VCaP (cell line): ENCODE results near the gene NUAK1.
A peak's percentile ranks its signal among the peaks of the same experiment; 100 is the strongest.

Experiments used
- H3K27ac ChIP-seq: fragments of 450-650 bp; 2 replicates; pipeline ENCODE4 v1.5.1; 2017
- TF ChIP-seq, protein P1 (sequence below): fragments of 450-650 bp; conservative IDR thresholded peaks from 2 replicates; pipeline ENCODE4 v1.5.1; 2017; ENCODE audit warnings: mild to moderate bottlenecking, moderate library complexity

Gene NUAK1

DNA sequence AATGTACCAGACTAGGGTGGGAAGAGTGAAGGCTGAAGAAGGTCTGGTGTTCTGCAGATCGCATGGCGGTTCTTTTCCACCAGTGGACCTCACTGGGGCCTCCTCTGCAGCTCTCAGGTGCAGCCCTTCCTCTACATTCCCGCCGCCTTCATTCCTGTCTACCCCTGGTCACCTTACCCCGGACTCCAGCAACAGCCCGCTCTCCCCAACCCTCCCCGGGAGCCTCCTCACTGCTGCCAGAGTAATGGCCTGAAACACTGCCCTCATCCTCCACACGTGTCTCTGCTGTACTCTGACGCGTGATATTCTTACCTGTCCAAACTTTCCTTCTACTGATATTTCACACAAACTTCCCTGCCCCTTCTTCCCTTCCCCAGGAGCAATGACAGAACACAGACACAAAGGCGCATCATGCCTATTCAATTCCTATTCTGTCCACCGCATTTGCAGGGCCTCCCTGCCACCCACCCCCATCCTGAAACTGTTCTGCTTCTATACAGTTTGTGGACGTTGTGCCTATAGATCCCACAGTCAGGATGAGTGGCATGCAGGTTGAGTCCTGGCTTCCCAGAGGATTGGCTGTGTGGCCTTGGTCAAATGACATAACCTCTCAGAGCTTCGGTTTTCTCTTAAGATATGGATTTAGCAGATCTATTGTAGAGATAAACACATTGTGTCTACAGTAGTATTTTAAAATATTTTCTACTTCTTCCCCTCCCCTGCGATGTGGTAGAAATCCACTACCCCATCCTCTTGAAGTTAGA is 1.7 kb upstream of the NUAK1 start:
- TF ChIP-seq, protein P1, sequence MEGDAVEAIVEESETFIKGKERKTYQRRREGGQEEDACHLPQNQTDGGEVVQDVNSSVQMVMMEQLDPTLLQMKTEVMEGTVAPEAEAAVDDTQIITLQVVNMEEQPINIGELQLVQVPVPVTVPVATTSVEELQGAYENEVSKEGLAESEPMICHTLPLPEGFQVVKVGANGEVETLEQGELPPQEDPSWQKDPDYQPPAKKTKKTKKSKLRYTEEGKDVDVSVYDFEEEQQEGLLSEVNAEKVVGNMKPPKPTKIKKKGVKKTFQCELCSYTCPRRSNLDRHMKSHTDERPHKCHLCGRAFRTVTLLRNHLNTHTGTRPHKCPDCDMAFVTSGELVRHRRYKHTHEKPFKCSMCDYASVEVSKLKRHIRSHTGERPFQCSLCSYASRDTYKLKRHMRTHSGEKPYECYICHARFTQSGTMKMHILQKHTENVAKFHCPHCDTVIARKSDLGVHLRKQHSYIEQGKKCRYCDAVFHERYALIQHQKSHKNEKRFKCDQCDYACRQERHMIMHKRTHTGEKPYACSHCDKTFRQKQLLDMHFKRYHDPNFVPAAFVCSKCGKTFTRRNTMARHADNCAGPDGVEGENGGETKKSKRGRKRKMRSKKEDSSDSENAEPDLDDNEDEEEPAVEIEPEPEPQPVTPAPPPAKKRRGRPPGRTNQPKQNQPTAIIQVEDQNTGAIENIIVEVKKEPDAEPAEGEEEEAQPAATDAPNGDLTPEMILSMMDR = no peak
- H3K27ac ChIP-seq = no peak overlapping the region

DNA sequence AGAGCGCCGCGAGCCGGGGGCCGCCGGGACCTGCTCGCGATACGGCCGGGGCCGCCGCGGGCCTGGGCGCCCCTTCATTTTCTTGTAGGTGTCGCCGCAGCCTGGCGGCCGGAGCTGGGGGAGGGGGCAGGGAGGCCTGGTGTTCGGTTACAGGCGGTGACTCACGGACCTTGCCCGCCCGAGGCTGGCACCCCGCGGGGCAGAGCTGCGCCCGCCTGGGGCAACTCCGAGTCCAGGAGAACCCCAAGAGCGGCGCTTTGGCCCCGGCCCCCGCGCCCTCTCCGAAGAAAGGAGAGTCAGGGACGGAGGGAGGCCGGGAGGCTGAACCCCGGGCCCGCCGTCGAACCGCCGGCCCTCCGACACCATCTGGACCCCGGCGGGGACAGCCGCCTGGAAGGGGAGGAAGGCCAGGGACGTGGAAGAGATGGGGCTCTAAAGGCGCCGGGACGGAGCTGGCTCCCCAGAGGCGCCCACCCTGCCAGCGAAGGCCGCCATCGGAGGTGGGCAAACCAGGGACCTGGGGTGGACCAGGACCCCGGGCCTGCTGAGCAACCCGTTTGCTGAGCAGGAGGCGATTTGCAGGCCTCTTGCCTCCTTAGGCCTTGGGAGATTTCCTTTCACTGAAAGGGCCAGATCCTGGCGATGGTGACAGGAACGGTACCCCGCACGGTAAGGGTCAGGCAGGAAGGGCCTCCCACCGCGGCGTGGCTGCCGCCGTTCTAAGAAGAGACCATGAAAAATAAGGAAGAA is 843 bp upstream of the NUAK1 start:
- TF ChIP-seq, protein P1 = no peak
- H3K27ac ChIP-seq = peak overlapping the region; percentile 48; the same call in 1 of the 2 replicates

- peak overlapping the region; percentile 48; the same call in 1 of the 2 replicates for H3K27ac ChIP-seq
- TF ChIP-seq, protein P1 = no peak
Measured at GRCh38 chr12:106138357-106138632, 459 bp downstream of the NUAK1 start.

DNA sequence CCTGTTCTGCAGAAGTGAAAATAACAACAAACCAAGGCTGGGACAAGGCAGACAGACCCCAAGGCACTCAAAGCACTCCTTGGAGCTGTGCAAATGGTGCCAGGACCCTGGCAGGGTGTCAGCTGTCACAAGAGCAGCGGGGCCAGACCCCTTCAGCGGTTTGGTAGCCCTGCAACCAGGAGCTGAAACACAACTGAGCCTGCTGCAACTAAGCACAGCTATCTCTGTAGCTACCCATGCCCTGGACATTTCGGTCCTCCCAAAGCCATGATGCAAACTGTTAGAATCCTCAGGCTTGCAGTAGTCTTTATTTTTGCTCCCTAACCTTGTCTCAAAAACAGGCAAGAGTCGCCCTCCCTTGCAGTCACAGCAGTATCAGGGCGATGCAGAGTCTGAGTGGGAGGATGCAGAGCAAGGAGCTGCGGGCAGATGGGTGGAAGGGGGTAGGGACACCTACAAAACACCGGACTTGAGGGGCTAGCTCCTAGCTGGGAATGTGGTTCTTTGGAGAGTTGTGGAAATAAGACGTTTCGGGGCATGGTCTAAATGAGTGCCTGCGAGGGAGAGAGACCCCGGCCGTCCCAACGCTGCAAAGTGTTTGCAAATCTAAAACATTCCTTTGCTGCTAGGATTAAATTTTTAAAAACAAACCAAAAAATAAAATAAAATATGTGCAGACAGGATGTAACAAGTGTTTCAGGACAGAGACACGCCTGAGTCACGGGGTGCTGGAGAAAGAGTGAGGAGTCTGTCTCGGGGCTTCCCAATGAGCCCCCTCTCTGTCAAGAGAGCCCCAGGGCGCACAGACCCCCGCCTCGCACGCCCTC is 1.0 kb downstream of the NUAK1 start:
- TF ChIP-seq, protein P1 = no peak
- H3K27ac ChIP-seq = no peak overlapping the region

DNA sequence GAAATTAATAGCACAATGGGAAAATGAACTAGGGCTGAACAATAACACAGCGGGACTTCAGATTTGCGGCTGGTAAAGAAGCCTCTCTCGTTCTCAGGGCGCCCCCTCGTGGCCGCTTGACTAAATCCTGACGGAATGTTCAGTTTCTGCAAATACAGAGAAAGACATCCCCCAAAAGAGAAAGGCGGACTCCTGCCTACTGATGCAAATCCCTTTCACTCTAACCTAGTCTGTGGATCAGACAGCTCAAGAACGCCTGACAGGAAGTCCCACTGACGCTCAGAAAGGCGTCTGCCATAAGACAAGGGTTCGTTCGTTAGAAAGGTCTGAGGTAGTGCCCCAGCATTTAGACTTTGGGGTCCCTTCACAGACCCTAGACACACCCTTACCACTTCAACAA is 2.5 kb downstream of the NUAK1 start:
- H3K27ac ChIP-seq = no peak overlapping the region
- TF ChIP-seq, protein P1 = peak; percentile 74

- TF ChIP-seq, protein P1 = no peak
- no peak overlapping the region for H3K27ac ChIP-seq
Measured at GRCh38 chr12:106135781-106136180, 3.0 kb downstream of the NUAK1 start.

DNA sequence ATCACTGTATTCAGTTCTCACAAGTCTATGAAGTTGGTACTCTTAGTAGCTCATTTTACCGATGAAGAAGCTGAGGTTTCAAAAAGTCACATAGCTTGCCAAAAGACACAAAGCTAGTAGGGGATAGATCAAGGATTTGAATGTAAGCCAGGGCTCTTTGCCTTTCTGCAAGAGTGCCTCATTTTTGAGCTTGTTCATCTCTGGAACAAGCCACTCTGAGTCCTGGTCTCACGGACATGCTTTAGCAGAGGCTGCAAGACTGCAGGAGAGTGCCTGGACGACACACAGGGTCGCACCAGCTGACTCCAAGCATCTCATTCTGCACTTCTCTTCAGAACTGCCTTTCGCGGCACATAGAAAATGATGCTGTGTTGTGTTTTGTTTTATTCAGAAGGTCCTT is 3.7 kb downstream of the NUAK1 start:
- TF ChIP-seq, protein P1 = no peak
- no peak overlapping the region for H3K27ac ChIP-seq
